ENCODE results near the gene DNAL1.
"Not testable (repeated sequence)": the region's sequence is repeated elsewhere in the genome, so short reads cannot be mapped to it uniquely, and the experiment has no call there.

Gene DNAL1
- total RNA-seq: 6.9 to 16.0 (median 13.9) reads per million in 3 experiments

GRCh38 chr14:73644531-73645247, at the start of gene DNAL1:
DNAL1 (plus strand) TSS chr14:73644986; CDS start chr14:73645040, 54 bp downstream.
- DNase-seq: peak; percentile 87

GRCh38 chr14:73599499-73599898, 45.3 kb upstream of the DNAL1 start:
- DNase-seq: no peak

GRCh38 chr14:73602994-73603393, 41.8 kb upstream of the DNAL1 start:
- DNase-seq: no peak

DNA sequence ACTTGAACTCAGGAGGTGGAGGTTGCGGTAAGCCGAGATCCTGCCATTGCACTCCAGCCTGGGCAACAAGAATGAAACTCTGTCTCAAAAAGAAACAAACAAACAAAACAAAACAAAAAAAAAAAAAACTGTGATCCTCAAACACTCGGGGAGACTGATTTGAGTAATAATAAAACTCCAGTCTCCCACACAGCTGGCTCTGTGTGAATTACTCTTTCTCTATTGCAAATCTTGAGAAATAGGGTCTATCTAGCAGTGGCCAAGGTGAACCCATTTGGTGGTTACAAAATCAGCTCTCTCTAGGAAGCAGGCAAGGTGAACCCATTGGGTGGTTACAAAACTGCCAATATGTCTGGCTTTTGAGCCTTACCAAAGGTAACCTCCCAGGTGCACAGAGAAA, 38.5 kb upstream of the DNAL1 start:
- DNase-seq: no peak

DNA sequence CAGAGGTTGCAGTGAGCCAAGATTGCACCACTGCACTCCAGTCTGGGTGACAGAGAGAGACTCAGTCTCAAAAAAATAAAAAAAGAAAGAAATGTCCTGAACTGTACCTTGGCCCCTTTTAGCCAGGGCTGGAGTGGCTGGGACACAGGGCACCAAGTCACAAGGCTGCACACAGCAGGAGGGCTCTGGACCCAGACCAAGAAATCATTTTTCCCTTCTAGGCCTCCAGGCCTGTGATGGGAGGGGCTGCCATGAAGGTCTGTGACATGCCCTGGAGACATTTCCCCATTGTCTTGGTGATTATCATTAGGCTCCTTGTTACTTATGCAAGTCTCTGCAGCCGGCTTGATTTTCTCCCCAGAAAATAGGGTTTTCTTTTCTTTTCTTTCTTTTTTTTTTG, 37.5 kb upstream of the DNAL1 start:
- DNase-seq: no peak

GRCh38 chr14:73610687-73611086, 34.1 kb upstream of the DNAL1 start:
- DNase-seq: no peak

- DNase-seq: peak; percentile 69
These were observed 32.3 kb upstream of the DNAL1 start, which contains the start of gene ACOT6 for GRCh38 chr14:73612339-73613045. ACOT6 (plus strand) TSS chr14:73612517; CDS start chr14:73612572, 55 bp downstream.

DNA sequence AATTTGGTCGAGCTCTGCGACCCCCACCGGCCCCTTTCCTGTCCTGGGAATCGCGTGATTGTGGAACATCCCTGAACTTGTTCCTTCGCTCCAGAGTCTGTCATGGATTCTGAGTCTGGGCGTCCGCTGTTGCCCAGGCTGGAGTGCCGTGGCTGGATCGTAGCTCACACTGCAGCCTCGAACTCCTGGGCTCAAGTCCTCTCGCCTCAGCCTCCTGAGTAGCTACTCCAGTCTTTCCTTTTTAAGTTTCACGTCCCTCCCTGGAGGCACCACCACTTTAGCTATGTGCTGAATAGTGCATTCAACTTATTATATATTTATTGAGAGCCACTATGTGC, 31.8 kb upstream of the DNAL1 start:
- DNase-seq: no peak

GRCh38 chr14:73613419-73613963, 31.3 kb upstream of the DNAL1 start:
- no peak for DNase-seq

DNA sequence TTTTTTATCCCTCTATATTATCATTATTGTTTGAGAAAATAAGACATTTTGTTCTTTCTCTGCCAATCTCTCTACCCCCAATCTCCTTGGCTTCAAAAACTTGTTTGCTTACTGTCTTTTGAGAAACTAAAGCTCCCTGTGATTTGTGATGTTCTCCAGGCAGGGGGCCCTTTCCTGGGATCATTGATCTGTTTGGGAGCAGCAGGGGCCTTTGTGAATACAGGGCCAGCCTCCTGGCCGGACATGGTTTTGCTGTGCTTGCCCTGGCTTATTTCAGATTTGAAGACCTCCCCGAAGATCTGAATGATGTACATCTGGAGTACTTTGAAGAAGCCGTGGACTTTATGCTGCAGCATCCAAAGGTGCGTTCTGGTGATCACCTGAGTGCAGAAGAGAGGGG, 28.0 kb upstream of the DNAL1 start:
- no peak for DNase-seq

- DNase-seq: no peak
These were observed 25.3 kb upstream of the DNAL1 start for GRCh38 chr14:73619524-73619923.

- DNase-seq: no peak
These were observed 24.5 kb upstream of the DNAL1 start for GRCh38 chr14:73620268-73620667.

DNA sequence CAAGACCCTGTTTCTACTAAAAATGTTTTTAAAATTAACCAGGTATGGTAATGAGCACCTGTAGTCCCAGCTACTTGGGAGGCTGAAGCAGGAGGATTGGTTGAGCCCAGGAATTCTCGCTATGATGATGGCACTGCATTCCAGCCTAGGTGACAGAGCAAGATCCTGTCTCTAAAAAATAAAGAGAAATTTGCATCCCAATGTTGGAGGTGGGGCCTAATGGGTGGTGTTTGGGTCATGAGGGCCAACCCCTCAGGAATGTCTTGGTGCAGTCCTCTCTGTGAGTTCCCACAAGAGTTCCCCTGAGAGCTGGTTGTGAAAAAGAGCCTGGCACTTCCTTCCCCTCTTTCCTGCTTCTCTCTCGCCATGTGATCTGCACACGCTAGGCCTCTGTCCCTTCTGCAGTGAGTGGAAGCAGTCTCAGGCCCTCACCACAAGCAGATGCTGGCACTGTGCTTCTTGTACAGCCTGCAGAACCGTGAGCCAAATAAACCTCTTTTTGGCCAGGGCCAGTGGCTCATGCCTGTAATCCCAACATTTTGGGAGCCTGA, 21.2 kb upstream of the DNAL1 start:
- DNase-seq: no peak

GRCh38 chr14:73625706-73626105, 19.1 kb upstream of the DNAL1 start:
- no peak for DNase-seq

GRCh38 chr14:73627151-73627558, 17.6 kb upstream of the DNAL1 start:
- no peak for DNase-seq

DNA sequence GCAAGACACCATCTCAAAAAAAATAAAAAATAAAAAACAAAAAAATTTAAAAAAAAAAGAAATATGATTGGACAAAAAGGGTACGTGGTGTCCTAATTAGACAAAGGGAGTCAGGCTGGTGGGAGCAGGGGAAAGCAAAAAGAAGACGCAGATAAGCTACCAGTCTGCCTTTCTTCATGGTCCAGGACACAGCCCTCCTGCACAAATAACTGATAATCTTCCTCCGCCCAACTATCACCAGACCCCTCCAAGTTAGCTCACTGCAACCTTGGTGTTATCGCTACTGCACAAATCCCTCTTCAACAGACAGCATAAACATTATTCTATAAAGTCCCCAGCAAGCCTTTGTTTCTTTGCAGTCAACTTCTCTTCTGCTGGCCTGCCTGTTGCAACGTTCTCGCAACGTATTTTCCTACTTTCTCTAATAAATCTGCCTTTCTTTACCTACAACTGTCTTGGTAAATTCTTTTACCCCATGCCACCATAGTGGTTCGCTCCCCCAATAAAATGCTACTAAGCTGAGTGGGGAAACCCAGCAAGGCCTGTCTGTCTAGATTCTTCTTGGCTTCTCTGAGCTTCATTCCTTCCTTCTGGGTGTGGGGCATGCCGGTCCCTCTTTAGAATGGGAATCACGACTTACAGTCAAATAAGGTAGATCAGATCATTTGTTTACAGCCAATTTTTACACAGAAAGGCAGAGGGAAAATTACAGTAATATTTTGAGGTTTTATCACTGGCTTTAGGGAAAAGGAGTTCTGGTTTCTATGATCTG, 14.6 kb upstream of the DNAL1 start:
- DNase-seq: no peak

DNA sequence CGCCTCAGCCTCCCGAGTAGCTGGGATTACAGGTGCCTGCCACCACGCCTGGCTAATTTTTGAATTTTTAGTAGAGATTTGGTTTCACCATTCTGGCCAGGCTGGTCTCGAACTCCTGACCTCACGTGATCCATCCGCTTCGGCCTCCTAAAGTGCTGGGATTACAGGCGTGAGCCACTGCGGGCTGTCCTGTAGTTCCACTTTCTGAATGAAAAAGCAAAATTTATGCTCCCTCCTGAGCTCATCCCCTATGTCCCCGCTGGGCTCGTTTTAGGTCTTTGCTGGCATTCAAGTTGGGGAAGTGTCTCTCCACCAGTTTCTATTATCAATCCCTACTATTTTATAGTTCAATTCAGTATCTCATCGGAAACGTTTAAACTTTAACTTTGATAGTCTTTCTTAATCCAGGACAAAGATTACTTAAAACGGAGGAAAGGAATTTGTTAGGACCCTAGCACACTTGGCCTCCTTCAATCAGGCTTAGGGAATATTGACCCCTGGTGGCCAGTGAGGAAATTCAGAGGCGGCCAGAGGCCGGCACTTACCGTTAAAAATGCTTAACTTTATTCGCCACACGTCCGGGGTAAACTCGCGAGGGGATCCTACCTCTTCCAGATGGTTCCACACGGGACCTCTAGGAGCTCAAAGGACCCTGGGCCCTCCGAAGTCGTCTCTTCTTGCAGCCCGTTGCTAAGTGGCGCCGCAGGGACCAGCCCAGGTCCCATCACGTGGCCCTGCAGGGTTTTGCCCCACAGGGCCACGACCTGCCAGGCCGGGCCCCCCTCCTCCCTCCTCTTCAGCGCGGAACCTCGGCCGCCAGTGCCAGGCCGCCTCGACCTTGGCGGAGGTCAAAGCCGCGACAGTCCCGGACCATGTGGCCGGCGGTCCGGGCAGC, 11.4 kb upstream of the DNAL1 start:
- peak; percentile 49 for DNase-seq

- no peak for DNase-seq
These were observed 10.6 kb upstream of the DNAL1 start for GRCh38 chr14:73634011-73634833.

- not testable (repeated sequence) for DNase-seq
These were observed 8.4 kb upstream of the DNAL1 start for GRCh38 chr14:73636355-73636754.

DNA sequence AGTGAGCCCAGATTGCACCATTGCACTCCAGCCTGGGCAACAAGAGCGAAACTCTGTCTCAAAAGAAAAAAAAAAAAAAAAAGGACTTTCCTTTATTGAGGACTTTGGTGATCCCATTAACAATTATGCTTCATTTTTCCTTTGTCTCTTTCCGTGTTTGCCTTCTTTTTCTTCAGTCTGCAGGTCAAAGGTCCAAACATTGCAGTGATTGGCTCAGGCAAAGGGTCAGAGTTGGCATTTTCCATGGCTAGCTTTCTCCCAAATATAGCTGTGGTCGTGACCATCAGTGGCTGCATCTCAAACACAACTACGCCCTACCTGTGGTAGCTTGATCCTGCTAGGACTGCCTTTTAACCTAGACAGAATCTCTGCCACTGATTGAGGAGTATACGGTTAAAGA, 7.0 kb upstream of the DNAL1 start:
- no peak for DNase-seq

- DNase-seq: no peak
These were observed 3.9 kb upstream of the DNAL1 start for GRCh38 chr14:73640796-73641365.
